ENCODE data around the gene MT1H. TPM values are rescaled to one million over a fixed set of nuclear protein-coding genes. Genes with fewer than 3 reads are reported as not detected.
"Not testable (repeated sequence)": the region's sequence is repeated elsewhere in the genome, so short reads cannot be mapped to it uniquely, and the experiment has no call there.

MT1H gene
- polyA plus RNA-seq (2011; rRNA removed) (not detected in 2 replicates), polyA minus RNA-seq (2011; rRNA and poly(A)+ RNA removed) (not detected in 2 replicates)

DNA sequence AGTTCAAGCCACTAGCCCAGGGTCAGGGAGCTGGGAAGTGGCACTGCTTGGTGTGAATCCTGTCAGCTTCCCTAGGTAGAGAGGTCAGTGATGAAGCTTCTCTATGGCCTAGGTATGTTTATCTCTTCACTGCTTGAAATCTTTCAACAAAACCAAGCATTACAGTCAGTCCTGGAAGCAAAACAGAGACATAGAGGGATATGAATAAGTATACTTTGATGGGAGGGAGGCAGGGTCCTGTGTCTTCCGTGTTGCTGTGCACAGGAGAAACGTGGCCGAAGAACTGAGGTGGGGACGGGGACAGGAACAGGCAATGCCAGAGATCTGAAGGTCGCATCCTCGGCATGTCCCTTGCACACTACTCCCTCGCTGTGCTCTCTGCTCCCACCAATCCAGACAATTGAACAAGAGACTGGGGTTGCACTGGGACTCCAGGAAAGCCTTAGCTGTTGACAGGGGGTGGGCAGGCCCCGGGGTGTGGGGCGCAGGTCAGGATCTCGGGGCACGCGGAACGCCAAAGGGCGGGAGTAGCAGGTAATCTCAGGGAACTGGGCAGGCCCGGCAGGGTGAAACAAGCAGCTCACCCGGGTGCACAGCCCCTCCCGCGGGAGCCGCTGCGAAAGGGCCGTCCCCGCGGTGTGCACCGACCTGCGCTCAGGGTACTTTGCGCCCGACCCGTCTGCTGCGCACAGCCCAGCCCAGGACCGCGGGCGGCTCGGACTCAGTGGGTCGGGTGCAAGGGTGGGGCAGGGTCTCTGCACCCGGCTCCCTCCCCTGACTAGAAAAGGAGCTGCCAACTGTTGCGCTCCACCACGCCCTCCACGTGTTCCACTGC lies at the start of gene MT1H:
Gene MT1H, plus strand, starts transcription at position 810 of the 835 bp plus-strand sequence. CDS start 71 bp downstream, outside the sequence.
- Histone ChIP-seq H3K36me3 (ENCODE audit: control insufficient read depth, insufficient read depth, low read length) (no peaks in the 10 kb centered on the region), H3K4me3 (ENCODE audit: low read depth, low read length) (no peak within 1 kb of the TSS), H3K27me3 (ENCODE audit: control insufficient read depth, insufficient read depth, low read length) (peaks cover 68% of the 10 kb centered on the region)
- POLR2A ChIA-PET: interaction anchor here (0.6 kb wide), 1 partner anchor 12 kb away, joined by 16 read pairs; no protein-coding TSS in a partner anchor
- TF ChIP-seq, protein P1, sequence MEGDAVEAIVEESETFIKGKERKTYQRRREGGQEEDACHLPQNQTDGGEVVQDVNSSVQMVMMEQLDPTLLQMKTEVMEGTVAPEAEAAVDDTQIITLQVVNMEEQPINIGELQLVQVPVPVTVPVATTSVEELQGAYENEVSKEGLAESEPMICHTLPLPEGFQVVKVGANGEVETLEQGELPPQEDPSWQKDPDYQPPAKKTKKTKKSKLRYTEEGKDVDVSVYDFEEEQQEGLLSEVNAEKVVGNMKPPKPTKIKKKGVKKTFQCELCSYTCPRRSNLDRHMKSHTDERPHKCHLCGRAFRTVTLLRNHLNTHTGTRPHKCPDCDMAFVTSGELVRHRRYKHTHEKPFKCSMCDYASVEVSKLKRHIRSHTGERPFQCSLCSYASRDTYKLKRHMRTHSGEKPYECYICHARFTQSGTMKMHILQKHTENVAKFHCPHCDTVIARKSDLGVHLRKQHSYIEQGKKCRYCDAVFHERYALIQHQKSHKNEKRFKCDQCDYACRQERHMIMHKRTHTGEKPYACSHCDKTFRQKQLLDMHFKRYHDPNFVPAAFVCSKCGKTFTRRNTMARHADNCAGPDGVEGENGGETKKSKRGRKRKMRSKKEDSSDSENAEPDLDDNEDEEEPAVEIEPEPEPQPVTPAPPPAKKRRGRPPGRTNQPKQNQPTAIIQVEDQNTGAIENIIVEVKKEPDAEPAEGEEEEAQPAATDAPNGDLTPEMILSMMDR (IDR thresholded peaks at IDR 0.05; ENCODE audit: insufficient read depth, low read depth, low read length): no peak
- DNase-seq (ENCODE audit: low read depth): no peak
- CTCF ChIA-PET: interaction anchor here (1.2 kb wide), 1 partner anchor 33 kb away, joined by 3 read pairs; no protein-coding TSS in a partner anchor

DNA sequence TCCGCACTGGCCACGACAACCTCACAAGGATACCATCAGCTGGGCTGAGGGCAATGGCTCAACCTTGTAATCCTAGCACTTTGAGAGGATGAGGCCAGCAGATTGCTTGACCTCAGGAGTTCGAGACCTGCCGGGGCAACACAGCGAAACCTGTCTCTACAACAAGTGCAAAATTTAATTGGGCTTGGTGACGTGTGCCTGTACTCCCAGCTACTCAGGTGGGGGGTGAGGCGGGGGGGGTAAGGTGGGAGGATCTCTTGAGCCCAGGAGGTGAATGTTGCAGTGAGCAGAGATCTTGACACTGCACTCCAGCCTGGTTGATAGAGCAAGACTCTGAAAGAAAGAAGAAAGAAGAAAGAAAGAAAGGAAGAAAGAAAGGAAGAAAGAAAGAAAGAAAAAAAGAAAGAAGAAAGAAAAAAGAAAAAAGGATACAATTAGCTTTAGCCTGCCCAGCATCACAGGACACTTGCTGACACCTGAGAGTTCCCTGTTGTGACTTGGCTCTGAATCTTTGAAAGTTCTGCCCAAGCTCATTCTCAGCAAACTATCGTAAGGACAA lies 49.2 kb upstream of the MT1H start:
- no peak for DNase-seq (ENCODE audit: low read depth)
- H3K4me3 ChIP-seq (ENCODE audit: low read depth, low read length): no peak overlapping the region
- no peaks in the 10 kb centered on the region for H3K36me3 ChIP-seq (ENCODE audit: control insufficient read depth, insufficient read depth, low read length)
- TF ChIP-seq, protein P1 (IDR thresholded peaks at IDR 0.05; ENCODE audit: insufficient read depth, low read depth, low read length): no peak
- no peaks in the 10 kb centered on the region for H3K27me3 ChIP-seq (ENCODE audit: control insufficient read depth, insufficient read depth, low read length)
- POLR2A ChIA-PET: no interaction called here
- CTCF ChIA-PET: interaction anchor here (1.5 kb wide), 1 partner anchor 20 kb away, joined by 3 read pairs; no protein-coding TSS in a partner anchor

DNA sequence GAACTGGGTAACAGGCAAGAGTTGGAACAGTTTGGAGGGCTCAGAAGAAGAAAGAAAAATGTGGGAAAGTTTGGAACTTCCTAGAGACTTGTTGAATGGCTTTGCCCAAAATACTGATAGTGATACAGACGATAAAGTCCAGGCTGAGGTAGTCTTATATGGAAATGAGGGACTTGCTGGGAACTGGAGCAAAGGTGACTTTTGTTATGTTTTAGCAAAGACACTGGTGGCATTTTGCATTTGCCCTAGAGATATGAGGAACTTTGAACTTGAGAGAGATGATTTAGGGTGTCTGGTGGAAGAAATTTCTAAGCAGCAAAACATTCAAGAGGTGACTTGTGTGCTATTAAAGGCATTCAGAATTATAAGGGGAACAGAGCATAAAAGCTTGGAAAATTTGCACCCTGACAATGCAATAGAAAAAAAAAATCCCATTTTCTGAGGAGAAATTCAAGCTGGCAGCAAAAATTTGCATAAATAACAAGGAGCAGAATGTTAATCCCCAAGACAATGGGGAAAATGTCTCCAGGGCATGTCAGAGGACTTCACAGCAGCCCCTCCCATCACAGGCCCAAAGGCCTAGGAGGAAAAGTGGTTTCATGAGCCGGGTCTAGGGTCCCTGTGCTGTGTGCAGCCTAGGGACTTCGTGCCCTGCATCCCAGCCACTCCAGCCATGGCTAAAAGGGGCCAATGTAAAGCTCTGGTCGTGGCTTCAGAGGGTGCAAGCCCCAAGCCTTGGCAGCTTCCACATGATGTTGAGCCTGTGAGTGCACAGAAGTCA lies 47.8 kb upstream of the MT1H start:
- CTCF ChIA-PET: interaction anchor here (1.3 to 1.5 kb wide), 2 partner anchors 18 to 21 kb away, joined by 3 read pairs; no protein-coding TSS in a partner anchor
- H3K36me3 ChIP-seq (ENCODE audit: control insufficient read depth, insufficient read depth, low read length); H3K27me3 ChIP-seq (ENCODE audit: control insufficient read depth, insufficient read depth, low read length); POLR2A ChIA-PET; DNase-seq (ENCODE audit: low read depth); H3K4me3 ChIP-seq (ENCODE audit: low read depth, low read length): not testable (repeated sequence)

DNA sequence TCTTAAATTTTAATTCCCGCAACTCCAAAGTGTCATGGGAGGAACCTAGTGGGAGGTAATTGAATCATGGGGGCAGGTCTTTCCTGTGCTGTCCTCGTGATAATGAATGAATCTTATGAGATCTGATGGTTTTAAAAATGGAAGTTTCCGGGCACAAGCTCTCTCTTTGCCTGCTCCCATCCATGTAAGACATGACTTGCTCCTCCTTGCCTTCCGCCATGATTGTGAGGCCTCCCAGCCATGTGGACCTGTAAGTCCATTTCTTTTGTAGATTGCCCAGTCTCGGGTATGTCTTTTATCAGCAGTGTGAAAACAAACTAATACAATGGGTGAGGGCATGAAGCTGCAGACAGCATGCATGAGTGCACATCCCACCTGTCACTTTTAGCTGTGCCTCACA lies 46.4 kb upstream of the MT1H start:
- DNase-seq (ENCODE audit: low read depth): not testable (repeated sequence)
- CTCF ChIA-PET: interaction anchor here (0.8 to 1.9 kb wide), 5 partner anchors 9 to 79 kb away, joined by 3 to 7 read pairs (median 3); partner anchors contain the start of gene MT1M

DNA sequence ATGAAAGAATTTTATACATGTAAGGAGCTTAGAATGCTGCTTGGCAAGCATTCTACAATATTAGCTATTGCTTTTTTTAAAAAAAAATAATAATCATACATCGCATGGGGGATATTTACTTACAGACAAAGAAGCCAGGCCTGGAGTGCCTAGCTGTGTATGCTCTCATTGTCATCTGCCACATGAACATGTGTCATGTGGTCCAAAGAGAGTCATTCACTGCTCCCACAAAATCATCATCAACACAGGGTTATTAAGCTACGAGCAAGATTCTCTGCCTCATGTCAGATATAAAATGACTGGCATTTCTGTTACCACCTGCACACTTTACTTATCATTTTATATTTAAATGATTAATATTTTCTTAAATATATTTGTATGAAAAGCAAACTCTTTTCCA lies 46.0 kb upstream of the MT1H start:
- ChIA-PET POLR2A (no interaction called here), CTCF (interaction anchor here (0.8 to 1.9 kb wide), 6 partner anchors 9 to 78 kb away, joined by 3 to 7 read pairs (median 3); partner anchors contain the start of gene MT1M)
- TF ChIP-seq, protein P1 (IDR thresholded peaks at IDR 0.05; ENCODE audit: insufficient read depth, low read depth, low read length): no peak

More for the DNA sequence above, 46.4 kb upstream of the MT1H start:
- H3K4me3 ChIP-seq (ENCODE audit: low read depth, low read length); H3K36me3 ChIP-seq (ENCODE audit: control insufficient read depth, insufficient read depth, low read length); H3K27me3 ChIP-seq (ENCODE audit: control insufficient read depth, insufficient read depth, low read length); POLR2A ChIA-PET: not testable (repeated sequence)

More for the DNA sequence above, 46.0 kb upstream of the MT1H start:
- Histone ChIP-seq H3K36me3 (ENCODE audit: control insufficient read depth, insufficient read depth, low read length) (no peaks in the 10 kb centered on the region), H3K4me3 (ENCODE audit: low read depth, low read length) (no peak overlapping the region), H3K27me3 (ENCODE audit: control insufficient read depth, insufficient read depth, low read length) (no peaks in the 10 kb centered on the region)
- no peak for DNase-seq (ENCODE audit: low read depth)
